GM18873 (cell line): Measurements from ENCODE around the gene CNTN4.
"Not testable (repeated sequence)": the region's sequence is repeated elsewhere in the genome, so short reads cannot be mapped to it uniquely, and the experiment has no call there.

Source experiments
- ATAC-seq: cut with Tn5 transposase; IDR thresholded peaks from one replicate; pipeline ENCODE4 v1.9.1; 2021; ENCODE audit warnings: mild to moderate bottlenecking, moderate library complexity, moderate number of reproducible peaks; ENCODE audit not compliant: unreplicated experiment, low FRiP score

The CNTN4 gene

DNA sequence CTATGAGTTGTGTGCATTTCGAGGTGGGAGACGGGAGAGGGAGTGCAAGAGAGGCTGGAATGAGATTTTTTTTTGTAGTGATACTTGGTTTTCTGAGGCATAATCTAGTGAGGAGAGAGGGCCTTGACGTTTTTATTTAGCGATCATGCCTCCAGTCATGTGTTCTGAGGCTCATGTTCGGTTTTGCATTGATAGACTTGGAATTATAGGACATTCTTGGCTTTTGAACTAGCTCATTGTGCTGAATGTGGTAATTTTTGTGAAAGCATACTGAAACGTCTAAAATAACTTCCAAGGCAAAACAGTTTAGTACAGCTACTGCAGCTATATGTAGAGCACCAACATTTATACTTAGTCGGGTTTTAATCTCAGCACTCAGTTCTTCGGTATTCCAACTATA, 408.1 kb downstream of the CNTN4 start:
- no peak for ATAC-seq

DNA sequence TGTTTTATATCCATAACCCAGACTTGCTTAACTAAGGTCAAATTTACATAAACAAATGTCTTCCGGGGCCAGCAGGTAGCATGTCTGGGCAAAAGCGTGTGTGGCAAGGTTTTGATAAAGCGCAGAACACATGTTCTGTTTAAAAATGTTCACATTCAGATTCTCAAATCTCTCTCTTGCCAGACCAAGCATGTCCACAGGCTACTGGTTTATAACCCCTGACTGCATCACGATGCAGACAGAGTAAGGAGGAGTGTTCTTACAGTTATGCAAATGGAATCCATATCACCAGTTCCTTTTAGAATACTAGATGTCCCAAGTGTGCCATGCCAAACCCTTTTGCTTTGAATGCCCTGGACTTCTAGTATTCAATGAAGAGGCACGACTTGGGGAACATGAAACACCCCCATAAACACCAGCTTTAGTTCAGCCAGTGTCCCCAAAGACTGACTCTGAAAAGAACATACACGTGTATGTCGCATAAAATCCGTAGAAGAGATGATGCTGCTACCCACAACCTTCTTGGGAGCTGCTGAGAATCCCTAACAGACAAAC, 412.0 kb downstream of the CNTN4 start:
- no peak for ATAC-seq

DNA sequence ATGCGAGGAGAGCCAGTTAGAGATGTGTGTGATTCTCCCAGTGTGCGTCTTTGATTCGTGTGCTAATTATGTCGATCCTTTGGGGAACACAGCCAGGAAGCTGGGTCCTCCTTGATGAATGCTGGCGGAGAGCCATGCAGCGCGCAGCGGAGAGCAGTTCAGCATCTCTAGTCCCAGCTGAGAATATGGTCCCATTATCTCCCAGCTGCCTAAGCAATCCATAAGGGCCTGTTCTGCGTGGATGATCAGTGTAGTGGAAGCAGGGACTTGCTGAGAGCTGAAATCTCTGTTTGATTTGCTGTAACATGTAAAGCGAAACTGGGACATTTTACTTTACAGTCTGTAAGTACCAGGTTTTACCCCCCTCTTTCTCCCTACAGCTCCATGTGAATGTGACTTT, 412.7 kb downstream of the CNTN4 start:
- no peak for ATAC-seq

DNA sequence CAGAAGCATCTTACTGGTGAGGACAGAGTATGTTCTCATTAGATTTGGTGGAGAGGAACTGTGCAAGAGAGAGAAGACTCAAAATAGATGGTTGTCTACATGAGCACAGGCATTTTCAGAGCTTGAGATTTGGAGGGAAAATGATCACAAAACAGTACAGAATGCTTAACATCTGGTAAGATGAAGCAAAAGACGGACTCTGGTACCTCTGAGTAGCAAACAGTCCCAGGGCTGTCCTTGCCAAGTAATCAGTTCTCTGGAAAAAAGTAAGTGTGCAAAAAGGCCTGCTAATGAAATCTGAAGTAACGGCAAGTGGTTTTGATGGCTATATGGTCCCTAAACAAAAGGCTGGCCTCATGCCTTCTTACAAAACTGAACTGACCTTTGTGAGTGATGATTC, 414.2 kb downstream of the CNTN4 start:
- no peak for ATAC-seq

DNA sequence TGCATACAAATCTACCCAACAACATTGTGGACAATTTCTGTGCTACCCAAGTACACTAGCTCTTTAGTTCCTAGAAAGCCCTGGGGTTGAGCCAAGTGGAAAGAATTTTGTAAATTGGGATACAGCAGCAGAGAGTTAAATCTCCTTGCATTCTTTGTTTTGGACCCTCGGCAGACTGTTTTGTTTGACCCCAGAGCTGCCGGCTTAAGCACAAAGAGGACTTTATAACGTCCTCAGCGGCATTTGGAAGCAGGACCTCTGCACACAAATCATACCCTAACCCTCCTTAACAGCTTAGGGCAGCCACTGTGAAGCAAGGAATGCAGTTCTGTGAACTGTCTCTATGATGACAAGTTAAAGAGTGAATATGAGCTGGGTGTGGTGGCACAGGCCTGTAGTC, 415.3 kb downstream of the CNTN4 start:
- no peak for ATAC-seq

DNA sequence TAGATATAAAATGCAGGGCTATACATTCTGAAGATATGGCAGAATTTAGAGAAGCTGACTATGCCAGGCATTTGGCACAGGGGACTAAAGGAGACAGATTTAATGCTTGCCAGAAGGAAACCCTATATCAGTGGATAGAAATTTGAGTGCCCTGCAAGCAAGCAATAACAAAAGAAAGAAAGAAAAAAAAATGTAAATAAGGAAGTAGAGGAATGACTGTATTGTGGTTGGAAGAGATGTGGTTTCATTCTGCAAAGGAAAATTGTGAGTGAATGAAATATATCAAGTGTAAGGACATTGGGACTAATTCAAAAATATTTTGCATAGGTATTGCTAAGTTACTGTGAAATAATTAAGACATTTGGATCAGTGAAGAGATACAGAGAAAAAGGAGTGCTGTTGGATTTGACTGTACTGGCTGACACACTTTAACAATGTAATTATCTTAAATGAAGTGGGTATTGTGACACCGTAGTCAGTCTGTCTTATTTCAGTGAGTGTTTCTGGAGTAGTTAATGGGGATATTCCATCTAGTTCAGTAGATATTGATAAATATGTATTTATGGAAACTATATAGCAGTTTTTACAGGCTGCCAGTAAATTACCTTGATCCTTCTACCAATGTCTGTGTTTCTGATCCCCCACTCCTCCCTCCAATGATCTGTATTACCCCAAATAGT, 418.2 kb downstream of the CNTN4 start:
- no peak for ATAC-seq

DNA sequence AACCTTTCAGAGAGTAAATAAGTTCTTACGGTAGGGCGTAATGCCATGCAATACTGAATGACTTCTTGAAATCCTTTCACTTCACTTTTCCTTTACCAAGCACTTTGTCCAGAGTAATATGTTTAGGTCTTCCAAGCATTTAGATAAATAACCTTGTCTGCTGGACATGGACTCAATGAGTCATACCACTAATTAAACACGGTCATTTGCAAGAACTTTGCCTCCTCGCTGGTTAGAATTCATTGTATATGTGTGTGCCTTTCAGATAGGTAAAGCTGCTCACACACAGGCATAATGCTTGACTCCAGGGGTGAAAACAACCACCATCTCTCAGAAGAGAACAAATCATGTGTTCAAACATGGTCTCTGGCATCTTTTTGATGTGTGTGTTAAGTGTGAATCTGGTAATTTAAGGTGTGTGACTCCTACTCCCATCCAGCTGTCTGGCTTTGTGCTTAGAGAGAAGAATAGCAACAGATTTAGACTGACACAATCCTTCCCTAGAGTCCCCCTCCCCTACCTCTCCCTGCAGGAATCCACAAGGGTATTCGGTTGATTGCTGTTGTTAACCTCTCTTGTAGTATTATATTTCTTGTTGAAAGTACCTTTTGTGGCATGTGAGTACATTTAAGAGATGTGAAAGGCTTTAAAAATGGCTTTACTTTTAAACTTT, 419.0 kb downstream of the CNTN4 start:
- ATAC-seq: no peak

DNA sequence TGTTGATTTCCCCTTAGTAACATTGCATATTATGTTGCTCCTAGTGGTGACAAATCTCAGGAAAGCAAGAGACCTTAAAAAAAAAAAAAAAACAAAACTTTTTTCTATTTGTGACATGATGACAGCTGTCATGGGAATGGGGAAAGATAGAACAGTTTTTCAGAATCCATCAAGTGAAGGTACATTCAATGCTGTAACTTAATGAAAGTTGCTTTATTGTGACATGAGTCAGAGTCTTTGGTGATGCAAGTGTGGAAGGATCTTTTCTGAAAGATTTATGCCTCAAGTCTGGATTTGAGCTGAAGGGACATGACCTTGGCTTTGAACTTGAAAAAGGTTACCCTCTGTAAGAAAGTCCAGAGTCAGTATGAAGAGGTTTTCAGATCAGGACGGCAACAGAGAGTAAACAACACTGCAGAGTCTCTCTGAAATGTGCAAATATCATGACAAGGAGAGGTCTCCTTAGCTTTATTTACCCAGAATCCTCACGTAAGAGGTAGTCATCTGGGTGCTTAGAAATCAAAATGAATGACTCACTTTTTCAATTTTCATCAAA, 424.7 kb downstream of the CNTN4 start:
- ATAC-seq: no peak

DNA sequence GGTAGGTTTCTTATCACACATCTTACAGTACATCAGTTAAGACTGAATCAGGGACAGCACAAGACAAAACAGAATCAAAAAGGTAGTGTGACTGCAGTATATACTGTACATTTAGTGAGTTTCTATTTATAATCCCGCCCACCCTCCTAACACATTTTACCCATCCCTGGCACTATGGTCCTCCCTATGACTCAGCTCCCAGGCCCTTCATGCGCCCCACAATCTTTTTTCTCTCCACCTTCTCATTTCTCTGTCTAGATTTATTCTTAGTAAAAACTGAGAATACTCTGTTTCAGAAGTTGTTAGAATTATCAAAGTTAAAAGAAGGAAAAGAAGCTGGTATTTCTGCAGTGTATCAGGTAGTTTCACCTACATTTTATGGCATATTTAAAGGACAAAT, 427.3 kb downstream of the CNTN4 start:
- no peak for ATAC-seq

DNA sequence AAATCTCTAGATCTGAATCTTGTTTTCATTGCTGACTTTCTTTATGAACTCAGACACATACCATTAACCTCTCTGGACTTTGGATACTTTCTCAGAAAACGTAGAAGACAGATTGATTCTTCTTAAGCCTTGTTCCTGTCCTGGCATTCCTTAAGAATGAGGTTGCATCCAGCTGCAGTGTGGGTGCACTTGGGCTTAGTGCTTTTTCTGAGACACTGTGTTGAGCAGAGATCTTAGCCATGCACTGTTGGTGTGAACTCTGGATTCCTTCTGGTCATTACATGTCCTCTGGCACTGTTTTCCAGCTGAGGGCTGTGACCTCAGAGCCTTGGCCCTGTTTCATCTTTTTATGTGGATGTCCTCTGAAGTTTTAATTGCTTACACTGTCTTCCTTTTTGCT, 428.3 kb downstream of the CNTN4 start:
- ATAC-seq: no peak

DNA sequence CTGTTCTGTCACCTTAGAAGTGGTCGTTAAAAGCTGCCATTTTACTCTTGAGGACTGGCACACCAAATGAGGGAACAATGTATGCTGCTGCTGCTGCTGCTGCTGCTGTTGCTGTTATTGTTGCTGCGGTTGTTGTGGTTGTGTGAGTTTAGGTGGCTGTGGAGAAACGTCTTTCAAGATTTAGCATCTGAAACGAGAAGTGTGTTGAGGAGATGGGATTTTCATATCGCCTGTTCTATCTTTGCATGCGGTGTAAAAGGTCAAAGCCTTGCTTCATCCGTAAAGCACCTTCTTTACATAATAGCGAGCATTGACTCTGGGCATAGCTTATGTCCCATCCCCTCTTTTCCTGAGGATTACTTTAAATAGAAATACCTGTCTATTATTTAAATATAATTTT, 428.7 kb downstream of the CNTN4 start:
- ATAC-seq: not testable (repeated sequence)

DNA sequence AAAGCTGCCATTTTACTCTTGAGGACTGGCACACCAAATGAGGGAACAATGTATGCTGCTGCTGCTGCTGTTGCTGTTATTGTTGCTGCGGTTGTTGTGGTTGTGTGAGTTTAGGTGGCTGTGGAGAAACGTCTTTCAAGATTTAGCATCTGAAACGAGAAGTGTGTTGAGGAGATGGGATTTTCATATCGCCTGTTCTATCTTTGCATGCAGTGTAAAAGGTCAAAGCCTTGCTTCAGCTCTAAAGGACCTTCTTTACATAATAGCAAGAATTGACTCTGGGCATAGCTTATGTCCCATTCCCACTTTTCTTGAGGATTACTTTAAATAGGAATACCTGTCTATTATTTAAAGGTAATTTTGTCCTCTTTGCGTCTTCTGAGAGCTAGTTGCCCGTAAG, 436.1 kb downstream of the CNTN4 start:
- not testable (repeated sequence) for ATAC-seq

DNA sequence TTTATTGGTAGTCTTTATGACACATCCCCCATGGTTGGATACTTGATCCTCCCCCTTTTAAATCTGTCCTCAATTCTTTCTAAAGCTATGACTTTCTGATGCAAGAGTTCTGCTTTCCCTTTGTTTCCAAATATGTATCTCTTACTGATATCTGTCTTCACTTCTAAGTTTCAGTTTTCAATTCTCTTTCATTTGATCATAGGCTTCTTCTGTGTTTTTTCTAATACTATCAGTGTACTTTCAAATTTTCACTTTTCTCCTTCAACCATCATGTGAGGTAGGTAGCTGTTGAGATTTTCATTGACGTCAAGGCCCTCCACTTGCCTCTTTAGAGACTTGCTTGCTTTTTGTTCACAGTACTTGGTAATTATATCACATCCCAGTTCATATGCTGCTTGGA, 436.5 kb downstream of the CNTN4 start:
- no peak for ATAC-seq

DNA sequence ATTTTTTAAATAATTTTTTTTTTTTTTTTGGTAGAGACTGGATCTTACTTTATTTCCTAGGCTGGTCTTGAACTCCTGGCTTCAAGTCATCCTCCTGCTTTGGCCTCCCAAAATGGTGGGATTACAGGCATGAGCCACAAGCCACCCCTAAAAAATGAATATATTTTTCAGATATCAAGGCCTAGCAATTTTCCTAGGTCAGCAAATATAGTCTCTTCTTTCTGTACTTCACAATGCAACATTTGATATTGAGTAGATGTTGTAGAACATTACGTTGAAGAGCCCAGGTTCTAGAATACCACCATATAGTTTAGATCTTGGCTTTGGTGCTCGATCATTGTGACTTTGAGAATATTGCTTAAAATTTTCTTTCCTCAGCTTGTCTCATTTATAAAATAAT, 437.9 kb downstream of the CNTN4 start:
- no peak for ATAC-seq

DNA sequence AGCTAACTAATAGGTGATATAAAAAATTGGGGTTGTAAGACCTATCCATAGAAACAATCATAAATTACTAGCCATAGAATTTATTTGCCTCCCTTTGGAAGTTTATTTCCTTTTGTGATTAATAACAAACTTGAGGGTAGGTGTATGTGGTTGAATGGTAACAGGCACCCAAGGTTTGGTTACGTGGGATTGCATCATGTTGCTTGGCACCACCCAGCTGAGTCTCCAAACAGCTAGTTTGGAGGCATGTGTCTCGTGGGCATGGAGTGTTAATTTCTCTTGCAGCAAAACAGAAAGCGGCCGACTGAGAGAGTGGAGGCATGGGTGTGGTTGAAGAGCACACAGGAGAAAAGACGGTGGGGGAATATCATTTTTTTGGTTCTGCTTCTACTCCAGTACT, 441.4 kb downstream of the CNTN4 start:
- no peak for ATAC-seq

DNA sequence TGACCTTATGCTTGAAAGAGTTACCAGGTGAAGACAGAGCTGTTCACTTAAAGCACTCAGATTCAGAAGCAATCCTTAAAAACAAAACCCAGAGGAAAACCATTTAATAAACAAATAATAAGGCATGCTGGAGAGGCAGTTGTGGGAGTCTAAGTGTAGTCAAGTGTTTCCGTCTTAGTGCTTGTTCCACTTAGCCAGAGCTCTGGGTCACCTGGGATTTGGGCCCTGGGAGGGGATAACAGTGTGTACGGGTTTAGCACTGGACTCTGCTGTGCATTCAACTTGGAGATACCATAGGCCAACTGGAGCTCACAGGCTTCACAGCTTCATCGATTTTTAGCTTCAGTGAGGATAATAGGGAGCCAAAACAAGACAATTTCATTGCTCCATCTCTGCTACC, 444.6 kb downstream of the CNTN4 start:
- ATAC-seq: no peak

DNA sequence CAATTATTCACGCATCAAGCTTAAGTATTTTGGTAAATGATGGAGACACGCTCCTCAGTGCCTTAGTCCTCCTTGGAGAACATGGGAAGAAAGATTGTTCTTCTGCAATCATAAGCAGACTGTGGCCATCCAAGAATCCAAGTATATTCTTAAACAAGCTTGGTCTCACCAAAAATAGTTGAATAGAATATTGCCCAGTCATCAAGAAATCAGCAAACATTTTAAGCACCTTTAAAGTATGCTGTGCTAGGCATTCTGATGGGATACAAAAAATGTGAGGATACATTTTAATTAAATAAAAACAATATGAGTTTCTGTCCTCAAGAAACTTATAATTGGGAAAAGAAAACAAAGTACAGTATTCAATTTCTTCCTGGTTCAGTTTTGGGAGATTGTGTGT, 445.5 kb downstream of the CNTN4 start:
- no peak for ATAC-seq

DNA sequence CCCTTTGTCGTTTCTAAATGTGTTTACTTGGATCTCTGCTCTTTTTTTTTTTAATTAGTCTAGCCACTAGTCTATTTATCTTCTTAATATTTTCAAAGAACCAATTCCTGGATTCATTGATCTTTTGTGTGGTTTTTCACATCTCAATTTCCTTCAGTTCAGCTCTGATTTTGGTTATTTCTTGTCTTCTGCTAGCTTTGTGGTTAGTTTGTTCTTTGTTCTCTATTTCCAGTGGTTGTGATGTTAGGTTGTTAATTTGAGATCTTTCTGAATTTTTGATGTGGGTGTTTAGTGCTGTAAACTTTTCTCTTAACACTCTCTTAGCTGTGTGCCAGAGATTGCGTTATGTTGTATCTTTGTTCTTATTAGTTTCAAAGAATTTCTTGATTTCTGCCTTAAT, 446.1 kb downstream of the CNTN4 start:
- no peak for ATAC-seq

DNA sequence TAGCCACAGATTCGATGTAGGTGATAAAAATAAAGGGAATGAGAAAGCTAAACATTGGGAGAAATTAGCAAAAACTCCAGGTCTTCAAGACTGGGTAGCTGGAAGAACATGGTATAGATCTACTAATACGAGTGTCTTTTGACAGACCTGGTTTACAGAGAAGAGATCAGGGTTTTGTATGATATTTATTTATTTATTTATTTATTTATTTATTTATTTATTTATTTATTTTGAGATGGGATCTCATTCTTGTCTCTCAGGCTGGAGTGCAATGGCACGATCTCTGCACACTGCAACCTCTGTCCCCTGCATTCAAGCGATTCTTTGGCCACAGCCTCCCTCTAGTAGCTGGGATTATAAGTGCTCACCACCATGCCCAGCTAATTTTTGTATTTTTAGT, 448.4 kb downstream of the CNTN4 start:
- ATAC-seq: no peak

DNA sequence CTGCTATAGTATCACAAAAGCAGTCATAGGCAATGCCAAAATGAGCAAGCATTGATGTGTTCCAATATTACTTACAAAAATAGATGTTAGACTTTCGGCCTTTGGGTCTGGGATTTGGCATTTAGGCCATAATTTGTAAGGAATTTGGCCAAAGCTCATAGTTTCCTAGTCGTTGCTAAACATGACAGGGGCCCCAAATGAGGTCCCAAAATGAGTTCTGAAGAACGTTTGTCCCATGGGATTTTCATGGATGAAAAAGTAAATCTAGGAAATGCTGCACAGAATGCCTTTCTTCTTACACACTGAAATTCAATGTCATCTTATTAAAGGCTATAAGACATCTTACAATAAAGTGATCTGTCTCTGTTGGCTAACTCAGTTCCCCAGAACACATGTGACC, 456.0 kb downstream of the CNTN4 start:
- no peak for ATAC-seq

DNA sequence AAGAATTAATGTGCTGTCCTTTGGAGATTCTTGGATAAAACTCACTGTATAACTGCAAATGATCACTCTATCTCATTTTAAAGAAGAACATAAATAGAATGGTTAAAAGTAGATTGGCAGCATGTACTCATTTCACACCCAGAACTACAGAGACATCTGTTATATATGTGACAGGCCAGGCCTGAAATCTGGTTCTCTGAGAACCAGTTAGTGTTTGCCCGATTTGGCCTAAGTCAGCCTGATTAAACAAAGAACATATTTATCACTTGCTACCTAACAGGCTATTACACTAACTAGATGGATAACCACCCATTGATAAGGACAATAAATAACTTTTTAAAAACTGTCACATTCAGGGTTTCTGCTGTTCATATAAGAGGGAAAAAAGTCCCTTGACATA, 460.1 kb downstream of the CNTN4 start:
- ATAC-seq: no peak

DNA sequence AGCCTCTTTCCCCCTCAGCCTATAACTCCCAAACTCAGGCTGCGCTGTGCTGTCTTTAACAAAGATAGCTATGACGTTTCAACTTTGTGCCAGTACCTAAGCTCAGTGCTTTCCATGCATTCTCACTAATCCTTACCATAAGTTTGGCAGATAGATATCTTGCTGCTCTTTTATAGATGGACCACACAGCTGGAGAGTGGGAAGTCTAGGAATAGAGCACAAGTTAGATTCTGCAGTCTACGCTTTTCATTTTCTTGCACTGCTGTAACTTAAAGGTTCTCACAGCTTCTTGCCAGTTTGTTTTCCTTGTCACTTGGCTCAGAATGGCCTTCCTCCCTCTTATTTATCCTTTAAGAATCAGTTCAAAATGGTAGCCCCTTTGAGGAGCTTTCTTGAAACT, 468.8 kb downstream of the CNTN4 start:
- no peak for ATAC-seq
